HTR-8/SVneo (cell line): Measurements from ENCODE around the gene ARL14EPL.
A peak's percentile ranks its signal among the peaks of the same experiment; 100 is the strongest.

Source experiments
- DNase-seq: peaks from one replicate; pipeline ENCODE4 v3.0.0; 2011; ENCODE audit warnings: low spot score, mixed read lengths; ENCODE audit not compliant: insufficient read length
- FAIRE-seq: peaks from 2 replicates; lab custom pipeline; 2011; peaks lifted over from hg19 to GRCh38; lab: Jason Lieb, UNC

The ARL14EPL gene

DNA sequence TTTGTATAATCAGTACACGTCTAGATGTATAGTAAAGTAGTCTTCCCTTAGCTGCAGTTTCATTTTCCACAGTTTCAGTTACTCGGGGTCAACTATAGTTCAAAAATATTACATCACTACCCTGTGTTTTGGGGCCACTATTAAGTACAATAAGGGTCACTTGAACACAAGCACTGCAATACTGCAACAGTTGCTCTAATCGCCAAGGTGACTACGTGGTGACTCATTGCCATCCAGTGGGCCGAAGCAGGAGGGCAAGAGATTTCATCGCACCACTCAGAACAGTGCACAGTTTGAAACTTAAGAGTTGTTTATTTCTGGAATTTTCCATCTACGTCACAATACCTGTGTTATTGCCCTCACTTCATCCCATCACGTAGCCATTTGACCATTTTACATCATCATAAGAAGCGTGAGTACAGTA is at the start of gene ARL14EPL:
ARL14EPL (plus strand) TSS at position 379 of the 424 bp plus-strand sequence. CDS start 18,994 bp downstream, outside the sequence.
- peak; percentile 26 for FAIRE-seq
- peak; percentile 59 for DNase-seq

DNA sequence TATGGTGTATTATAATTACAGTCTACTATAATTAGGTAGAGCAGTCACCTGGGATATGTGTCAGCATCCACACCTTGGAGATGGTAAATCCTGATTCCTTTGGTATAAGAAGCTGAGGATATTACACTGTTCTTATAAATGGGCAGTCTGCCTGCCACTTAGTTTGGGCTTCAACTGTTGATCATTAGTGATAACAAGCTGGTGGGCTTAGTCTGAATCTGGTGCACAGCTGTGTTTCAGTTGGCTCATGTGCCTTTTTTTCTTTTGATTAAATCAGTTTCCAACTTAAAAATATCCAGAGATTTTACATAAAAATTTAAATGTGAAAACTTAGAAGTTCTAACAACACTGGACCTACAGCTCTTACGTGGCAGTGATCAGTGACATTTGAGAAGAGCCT is 48.8 kb upstream of the ARL14EPL start:
- DNase-seq (no peak), FAIRE-seq (no peak)

GRCh38 chr5:115985802-115986757 is 46.2 kb upstream of the ARL14EPL start:
- FAIRE-seq = no peak

DNA sequence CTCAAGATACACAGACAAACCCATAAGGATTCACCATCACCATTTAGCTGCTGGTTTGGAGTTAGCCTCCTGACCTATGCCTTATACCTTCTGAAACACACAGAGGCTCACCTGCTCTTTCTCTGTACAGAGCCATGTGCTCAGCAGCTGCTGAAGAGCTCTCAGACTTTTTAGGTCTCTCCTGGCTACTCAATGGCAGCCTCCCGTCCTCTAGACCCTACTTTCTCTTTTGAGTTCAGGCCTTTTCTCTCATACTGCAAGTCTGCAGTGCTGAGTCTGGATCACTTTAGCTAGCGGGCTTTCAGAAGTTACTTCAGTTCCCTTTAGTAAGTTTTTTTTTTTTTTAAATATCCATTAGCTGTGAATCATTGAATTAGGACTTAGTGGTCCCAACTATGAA is 44.3 kb upstream of the ARL14EPL start:
- FAIRE-seq (no peak), DNase-seq (no peak)

More at GRCh38 chr5:115985802-115986757, 46.2 kb upstream of the ARL14EPL start:
- DNase-seq = no peak

DNA sequence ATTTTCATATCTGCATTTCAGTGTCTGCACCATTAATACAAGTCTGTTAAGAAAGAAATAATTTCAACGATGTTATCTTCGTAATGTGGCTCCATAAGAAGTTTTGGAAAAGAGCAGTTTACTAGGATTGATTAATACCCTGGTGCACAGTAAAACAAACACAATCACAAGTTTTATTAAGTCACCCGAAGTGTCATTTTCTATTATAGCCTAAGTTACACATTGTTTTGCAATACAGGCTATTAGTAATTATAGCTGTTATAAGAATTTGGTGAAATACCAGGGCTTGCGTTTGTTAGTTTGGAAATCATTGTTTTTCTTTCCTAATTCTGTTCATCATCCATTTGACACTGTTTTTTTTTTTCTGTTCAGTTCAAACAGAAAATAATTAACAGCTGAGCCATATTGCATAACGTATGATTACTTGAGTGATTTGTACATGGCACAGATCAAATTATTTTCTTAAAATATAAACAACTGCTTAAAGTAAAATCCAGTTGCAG is 39.4 kb upstream of the ARL14EPL start:
- FAIRE-seq (no peak), DNase-seq (no peak)

DNA sequence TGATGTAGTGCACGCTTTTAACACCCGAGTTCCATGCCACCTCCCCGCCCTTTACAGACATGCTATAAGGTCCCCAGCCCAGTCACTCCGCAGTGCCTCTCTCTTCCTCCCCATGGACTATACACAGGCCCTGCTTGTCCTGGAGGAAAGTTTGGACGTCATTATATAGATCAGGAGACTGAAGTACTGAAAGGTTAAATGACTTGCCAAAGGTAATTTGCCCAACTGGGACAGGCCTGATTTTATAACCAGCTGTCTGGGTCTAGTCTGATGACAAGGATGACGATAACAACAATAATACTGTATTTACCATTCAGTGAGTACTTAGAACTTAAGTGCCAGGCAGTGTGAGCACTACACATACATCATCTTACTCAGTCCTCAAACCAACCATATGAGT is 36.9 kb upstream of the ARL14EPL start:
- FAIRE-seq = no peak
- no peak for DNase-seq

GRCh38 chr5:116002116-116002906 is 30.0 kb upstream of the ARL14EPL start:
- DNase-seq (no peak), FAIRE-seq (peak; percentile 28)

DNA sequence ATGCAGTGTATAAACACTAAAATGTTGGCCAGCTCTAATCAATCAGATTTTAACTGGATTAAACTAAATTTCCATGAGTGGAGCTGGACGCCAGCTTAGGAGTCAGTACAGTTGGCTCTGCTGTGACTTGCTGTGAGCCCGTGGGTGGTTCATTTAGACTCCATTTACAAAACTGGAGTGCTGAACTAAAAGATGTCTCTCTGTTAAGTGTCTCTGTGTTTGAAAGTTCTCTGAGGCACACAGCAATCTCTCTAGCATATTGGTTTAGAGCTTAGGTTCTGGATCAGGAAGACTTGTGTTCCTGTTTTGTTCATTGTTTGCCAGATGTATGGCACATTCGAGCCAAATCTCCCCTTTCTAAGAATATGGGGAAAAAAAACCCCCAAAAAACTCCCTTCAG is 28.0 kb upstream of the ARL14EPL start:
- DNase-seq = no peak
- no peak for FAIRE-seq

DNA sequence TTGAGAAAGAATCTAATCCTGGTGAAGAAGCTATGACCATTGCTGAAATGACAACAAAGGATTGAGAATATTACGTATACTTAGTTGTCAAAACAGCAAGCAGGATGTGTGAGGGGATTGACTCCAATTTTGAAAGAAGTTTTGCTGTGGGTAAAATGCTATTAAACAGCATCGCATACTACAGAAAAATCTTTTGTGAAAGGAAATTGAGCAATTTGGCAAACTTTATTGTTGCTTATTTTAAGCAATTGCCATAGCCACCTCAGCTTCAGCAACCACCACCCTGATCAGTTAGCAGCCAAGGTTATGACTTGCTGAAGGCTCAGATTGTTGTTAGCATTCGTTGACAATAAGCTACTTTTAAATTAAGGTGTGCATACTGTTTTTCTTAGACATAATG is 22.5 kb upstream of the ARL14EPL start:
- FAIRE-seq = no peak
- no peak for DNase-seq

DNA sequence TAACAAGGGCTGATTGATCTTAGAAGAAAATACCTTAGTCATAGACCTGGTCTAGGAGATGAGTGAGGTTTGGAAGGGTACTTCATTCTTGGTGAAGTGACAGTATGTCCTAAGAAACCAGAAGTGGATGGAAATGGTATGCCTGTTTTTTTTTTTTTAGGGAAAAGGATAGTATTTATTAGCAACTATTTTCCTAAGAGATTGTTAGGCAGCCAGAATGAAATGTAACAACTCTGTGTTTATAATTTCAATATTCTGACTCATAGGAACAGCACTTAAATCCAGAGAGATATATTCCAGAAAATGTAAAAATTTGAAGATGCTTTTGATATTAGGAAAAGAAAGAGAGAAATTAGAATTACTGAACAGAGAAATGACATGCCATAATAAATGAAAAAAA is 21.2 kb upstream of the ARL14EPL start:
- no peak for FAIRE-seq
- DNase-seq = no peak

GRCh38 chr5:116013207-116013785 is 19.0 kb upstream of the ARL14EPL start:
- FAIRE-seq = no peak

DNA sequence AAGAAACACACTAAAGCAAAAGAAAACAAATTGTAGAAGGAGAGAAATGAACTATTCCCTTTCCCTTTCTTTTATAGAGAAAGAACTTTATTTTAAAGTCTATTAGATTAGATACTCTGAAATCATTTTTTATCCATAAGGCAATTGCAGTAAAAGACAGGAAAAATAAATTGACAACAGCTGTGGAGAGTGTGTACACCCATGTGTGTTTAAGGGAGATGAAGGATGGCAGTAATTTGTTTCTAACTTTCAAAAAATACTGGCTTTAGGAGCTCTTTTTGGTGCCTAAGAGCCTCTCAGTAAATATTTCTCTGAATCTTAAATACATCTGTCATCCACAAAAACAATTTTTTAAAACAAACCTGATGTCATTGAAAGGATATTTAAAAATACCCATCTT is 18.3 kb upstream of the ARL14EPL start:
- FAIRE-seq (no peak), DNase-seq (no peak)

More at GRCh38 chr5:116013207-116013785, 19.0 kb upstream of the ARL14EPL start:
- no peak for DNase-seq

- DNase-seq = no peak
- no peak for FAIRE-seq
These were observed 8.7 kb upstream of the ARL14EPL start for GRCh38 chr5:116023619-116024018.

GRCh38 chr5:116025866-116026265 is 6.4 kb upstream of the ARL14EPL start:
- no peak for DNase-seq
- FAIRE-seq = no peak

GRCh38 chr5:116032991-116033390 is 719 bp downstream of the ARL14EPL start:
- DNase-seq = no peak
- FAIRE-seq = no peak

DNA sequence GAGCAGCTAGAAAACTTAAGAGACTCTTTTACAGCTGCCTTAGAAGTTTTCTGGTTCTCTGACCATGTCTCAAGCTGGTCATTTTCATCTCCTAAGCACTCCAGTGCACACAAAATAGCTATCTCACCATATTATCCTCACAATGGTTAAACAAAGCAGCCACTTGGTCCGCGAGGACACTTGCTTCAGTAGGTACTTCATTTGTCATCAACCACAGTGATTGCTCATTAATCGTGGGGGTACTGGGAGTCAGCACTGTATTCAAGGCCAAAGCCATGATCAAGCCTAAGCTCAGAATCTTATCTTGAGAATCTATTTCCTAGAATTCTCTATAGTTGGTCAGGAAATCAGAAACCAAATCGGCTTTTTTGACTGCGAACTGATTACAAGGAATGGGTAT is 2.9 kb downstream of the ARL14EPL start:
- DNase-seq = no peak

GRCh38 chr5:116037236-116037822 is 5.1 kb downstream of the ARL14EPL start:
- FAIRE-seq (no peak), DNase-seq (no peak)

More for the DNA sequence above, 2.9 kb downstream of the ARL14EPL start:
- FAIRE-seq = no peak

- DNase-seq = no peak
- FAIRE-seq = no peak
These were observed 6.5 kb downstream of the ARL14EPL start for GRCh38 chr5:116038817-116039216.

DNA sequence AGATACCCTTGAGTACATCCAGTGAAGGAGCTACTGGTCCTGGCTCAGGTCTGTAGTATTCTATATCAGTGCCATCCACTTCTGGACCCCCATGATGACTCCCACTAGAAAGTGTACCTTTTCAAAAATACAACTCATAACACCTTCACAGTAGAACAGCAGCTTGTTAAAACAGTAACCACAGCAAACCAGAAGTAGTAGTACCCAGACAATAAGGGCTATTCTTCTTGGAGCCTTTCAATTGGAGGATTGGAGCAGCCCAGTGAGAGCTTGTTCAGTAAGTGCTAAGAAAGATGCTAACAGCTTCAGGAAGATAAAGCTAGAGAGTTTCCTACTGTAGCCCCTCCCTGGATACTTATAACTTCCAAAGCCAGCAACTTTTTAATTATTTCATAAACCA is 10.1 kb downstream of the ARL14EPL start:
- DNase-seq = no peak
- no peak for FAIRE-seq

DNA sequence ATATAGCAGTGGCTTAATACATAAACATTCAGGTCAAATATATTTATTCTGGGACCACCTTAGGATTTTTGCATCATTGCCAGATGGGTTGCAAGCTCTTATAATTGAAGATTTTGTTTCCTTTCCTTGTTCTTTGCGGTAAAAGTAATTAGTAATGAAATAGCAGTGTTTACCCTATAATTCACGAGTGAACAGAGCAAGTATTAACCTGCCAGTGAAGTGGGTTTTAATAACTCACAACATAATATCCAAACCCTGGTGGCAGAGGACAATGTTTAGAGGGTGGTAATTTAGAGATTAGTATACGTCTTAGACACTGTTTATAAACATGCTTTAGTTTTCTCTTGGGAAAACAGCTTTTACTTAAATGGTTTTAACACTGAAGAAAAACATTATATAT is 11.8 kb downstream of the ARL14EPL start:
- DNase-seq (no peak), FAIRE-seq (no peak)
